Panc1 (cell line): ENCODE results near the gene RIPK3.

Experiments used
- REST ChIP-seq, 2 experiments: IDR thresholded peaks; 2 replicates each; pipeline ENCODE4 v1.6.1; 2011 to 2012; ENCODE audit warnings: low read depth in 2 of 2, control low read depth in 1 of 2, low read length in 1 of 2, mild to moderate bottlenecking in 1 of 2, moderate library complexity in 1 of 2; ENCODE audit not compliant: insufficient read depth in 1 of 2
- SIN3A ChIP-seq: IDR thresholded peaks from 2 replicates; pipeline ENCODE4 v1.6.1; 2012; ENCODE audit warnings: low read depth, mild to moderate bottlenecking, low read length, moderate library complexity, borderline replicate concordance; ENCODE audit not compliant: insufficient read depth
- TCF7L2 ChIP-seq: IDR thresholded peaks from 2 replicates; pipeline ENCODE4 v1.6.1; 2011; ENCODE audit warnings: mild to moderate bottlenecking, low read depth, low read length, inconsistent platforms
- TF ChIP-seq, protein P1 (sequence below): fragments of 450-650 bp; IDR thresholded peaks from 2 replicates; pipeline ENCODE4 v1.5.1; 2017; ENCODE audit warnings: mild to moderate bottlenecking

GRCh38 chr14:24310646-24311604 is 28.9 kb downstream of the RIPK3 start, which contains the start of gene LTB4R:
- TF ChIP-seq, protein P1, sequence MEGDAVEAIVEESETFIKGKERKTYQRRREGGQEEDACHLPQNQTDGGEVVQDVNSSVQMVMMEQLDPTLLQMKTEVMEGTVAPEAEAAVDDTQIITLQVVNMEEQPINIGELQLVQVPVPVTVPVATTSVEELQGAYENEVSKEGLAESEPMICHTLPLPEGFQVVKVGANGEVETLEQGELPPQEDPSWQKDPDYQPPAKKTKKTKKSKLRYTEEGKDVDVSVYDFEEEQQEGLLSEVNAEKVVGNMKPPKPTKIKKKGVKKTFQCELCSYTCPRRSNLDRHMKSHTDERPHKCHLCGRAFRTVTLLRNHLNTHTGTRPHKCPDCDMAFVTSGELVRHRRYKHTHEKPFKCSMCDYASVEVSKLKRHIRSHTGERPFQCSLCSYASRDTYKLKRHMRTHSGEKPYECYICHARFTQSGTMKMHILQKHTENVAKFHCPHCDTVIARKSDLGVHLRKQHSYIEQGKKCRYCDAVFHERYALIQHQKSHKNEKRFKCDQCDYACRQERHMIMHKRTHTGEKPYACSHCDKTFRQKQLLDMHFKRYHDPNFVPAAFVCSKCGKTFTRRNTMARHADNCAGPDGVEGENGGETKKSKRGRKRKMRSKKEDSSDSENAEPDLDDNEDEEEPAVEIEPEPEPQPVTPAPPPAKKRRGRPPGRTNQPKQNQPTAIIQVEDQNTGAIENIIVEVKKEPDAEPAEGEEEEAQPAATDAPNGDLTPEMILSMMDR, result no peak
- no peak for TF ChIP-seq SIN3A
- TF ChIP-seq TCF7L2, result no peak
- TF ChIP-seq REST (IDR thresholded peaks at IDR 0.05; ENCODE audit: insufficient read depth in 1 of 2, low read depth in 2 of 2, low read length in 1 of 2), result no peak
